Measurements from ENCODE around the gene LRRFIP1. TPM values are rescaled to one million over a fixed set of nuclear protein-coding genes. Genes with fewer than 3 reads are reported as not detected.

The LRRFIP1 gene
- total and polyA plus RNA-seq, 2 of the 13 experiments (the other 11 are each of a cell fraction or from before 2014, with no cell fraction given) = 15.9 to 40.5 TPM

- no peak for TF ChIP-seq ZNF703 (CRISPR knock-in tag; IDR thresholded peaks at IDR 0.05; ENCODE audit: borderline replicate concordance)
- no peak for TF ChIP-seq PAX8 (CRISPR knock-in tag; IDR thresholded peaks at IDR 0.05; ENCODE audit: borderline replicate concordance)
- TF ChIP-seq HMGXB3 (CRISPR knock-in tag; IDR thresholded peaks at IDR 0.05; ENCODE audit: borderline replicate concordance) = no peak
- TF ChIP-seq ZNF343 (CRISPR knock-in tag; IDR thresholded peaks at IDR 0.05) = no peak
- TF ChIP-seq MATR3 (CRISPR knock-in tag; IDR thresholded peaks at IDR 0.05) = no peak
- no peak for TF ChIP-seq MAZ (IDR thresholded peaks at IDR 0.05; ENCODE audit: borderline replicate concordance, low read depth, low read length)
- peak; percentile 12; the same call in 1 of the 2 replicates for TF ChIP-seq MAZ (CRISPR knock-in tag; IDR thresholded peaks at IDR 0.05; ENCODE audit: low read depth)
- TF ChIP-seq ZNF777 (CRISPR knock-in tag; IDR thresholded peaks at IDR 0.05) = peak; percentile 88
- no peak for TF ChIP-seq TAF1 (CRISPR knock-in tag; IDR thresholded peaks at IDR 0.05)
- no peak for TF ChIP-seq MBNL3 (CRISPR knock-in tag; conservative IDR thresholded peaks at IDR 0.05)
- TF ChIP-seq ZNF770 (CRISPR knock-in tag; IDR thresholded peaks at IDR 0.05) = peak; percentile 39; the same call in 1 of the 2 replicates
- TF ChIP-seq TMF1 (CRISPR knock-in tag; IDR thresholded peaks at IDR 0.05; ENCODE audit: low read depth) = peak; percentile 44; the same call in 1 of the 2 replicates
- TF ChIP-seq ZNF768 (CRISPR knock-in tag; IDR thresholded peaks at IDR 0.05) = peak; percentile 53; the same call in 1 of the 2 replicates
- no peak for TF ChIP-seq ZNF367 (CRISPR knock-in tag; IDR thresholded peaks at IDR 0.05; ENCODE audit: borderline replicate concordance)
- TF ChIP-seq USF2 (IDR thresholded peaks at IDR 0.05; ENCODE audit: low read depth, low read length) = no peak
- TF ChIP-seq USF2 (CRISPR knock-in tag; IDR thresholded peaks at IDR 0.05; ENCODE audit: borderline replicate concordance) = no peak
- TF ChIP-seq ASH2L (IDR thresholded peaks at IDR 0.05; ENCODE audit: insufficient read length, low read depth, low read length) = no peak
- no peak for TF ChIP-seq ZSCAN25 (CRISPR knock-in tag; IDR thresholded peaks at IDR 0.05)
- no peak for TF ChIP-seq SMARCE1 (IDR thresholded peaks at IDR 0.05; ENCODE audit: borderline replicate concordance)
Measured at GRCh38 chr2:237627441-237628246, at the start of gene LRRFIP1 (continued).

Data from HepG2 (cell line).